HL-60 (cell line): ENCODE data around the gene SIAH1.

Experiments
- DNase-seq, 2 experiments: peaks; one replicate each; pipeline ENCODE4 v3.0.0-alpha.2; 2010 to 2020; ENCODE audit warnings: low read depth in 1 of 2, low spot score in 1 of 2
- H3K27ac ChIP-seq: fragments of 250-450 bp; sonication (Bioruptor Pico); replicated peaks from 2 replicates; pipeline ENCODE4 v1.5.1; 2020; ENCODE audit warnings: mild to moderate bottlenecking, moderate library complexity
- H3K27me3 ChIP-seq: fragments of 250-450 bp; sonication (Bioruptor Pico); 2 replicates; pipeline ENCODE4 v1.5.1; 2021; ENCODE audit warnings: mild to moderate bottlenecking, moderate library complexity; ENCODE audit not compliant: insufficient read depth, poor library complexity, severe bottlenecking
- H3K4me3 ChIP-seq: replicated peaks from 2 replicates; pipeline ENCODE4 v1.5.1; 2011; ENCODE audit warnings: mild to moderate bottlenecking, control low read depth, low read length; ENCODE audit not compliant: insufficient read depth
- GABPA ChIP-seq: IDR thresholded peaks from 2 replicates; pipeline ENCODE4 v1.6.1; 2012; ENCODE audit warnings: low read depth
- POLR2AphosphoS5 ChIP-seq: IDR thresholded peaks from 2 replicates; pipeline ENCODE4 v1.6.1; 2012; ENCODE audit warnings: low read depth
- REST ChIP-seq: IDR thresholded peaks from 2 replicates; pipeline ENCODE4 v1.6.1; 2012; ENCODE audit warnings: low read depth; ENCODE audit not compliant: insufficient replicate concordance
- SPI1 ChIP-seq: IDR thresholded peaks from 2 replicates; pipeline ENCODE4 v1.6.1; 2012; ENCODE audit warnings: low read depth, mild to moderate bottlenecking, borderline replicate concordance
- TF ChIP-seq, protein P1 (sequence below): IDR thresholded peaks from one replicate; pipeline ENCODE4 v1.5.1; 2011; ENCODE audit warnings: low read length, control low read depth, inconsistent platforms; ENCODE audit not compliant: insufficient read depth

The SIAH1 gene

GRCh38 chr16:48413272-48413671 is 28.1 kb upstream of the SIAH1 start:
- TF ChIP-seq SPI1: no peak
- TF ChIP-seq, protein P1, sequence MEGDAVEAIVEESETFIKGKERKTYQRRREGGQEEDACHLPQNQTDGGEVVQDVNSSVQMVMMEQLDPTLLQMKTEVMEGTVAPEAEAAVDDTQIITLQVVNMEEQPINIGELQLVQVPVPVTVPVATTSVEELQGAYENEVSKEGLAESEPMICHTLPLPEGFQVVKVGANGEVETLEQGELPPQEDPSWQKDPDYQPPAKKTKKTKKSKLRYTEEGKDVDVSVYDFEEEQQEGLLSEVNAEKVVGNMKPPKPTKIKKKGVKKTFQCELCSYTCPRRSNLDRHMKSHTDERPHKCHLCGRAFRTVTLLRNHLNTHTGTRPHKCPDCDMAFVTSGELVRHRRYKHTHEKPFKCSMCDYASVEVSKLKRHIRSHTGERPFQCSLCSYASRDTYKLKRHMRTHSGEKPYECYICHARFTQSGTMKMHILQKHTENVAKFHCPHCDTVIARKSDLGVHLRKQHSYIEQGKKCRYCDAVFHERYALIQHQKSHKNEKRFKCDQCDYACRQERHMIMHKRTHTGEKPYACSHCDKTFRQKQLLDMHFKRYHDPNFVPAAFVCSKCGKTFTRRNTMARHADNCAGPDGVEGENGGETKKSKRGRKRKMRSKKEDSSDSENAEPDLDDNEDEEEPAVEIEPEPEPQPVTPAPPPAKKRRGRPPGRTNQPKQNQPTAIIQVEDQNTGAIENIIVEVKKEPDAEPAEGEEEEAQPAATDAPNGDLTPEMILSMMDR: no peak
- TF ChIP-seq REST: no peak
- TF ChIP-seq GABPA: no peak
- TF ChIP-seq POLR2AphosphoS5: no peak
- DNase-seq: no peak
- Histone ChIP-seq H3K4me3 (no peak overlapping the region), H3K27me3 (no peaks in the 10 kb centered on the region), H3K27ac (no peak overlapping the region)

- no peak overlapping the region for H3K27ac ChIP-seq
- no peaks in the 10 kb centered on the region for H3K27me3 ChIP-seq
- DNase-seq: peak; percentile 43 to 47
- H3K4me3 ChIP-seq: no peak overlapping the region
- no peak for TF ChIP-seq POLR2AphosphoS5
- TF ChIP-seq, protein P1: no peak
- TF ChIP-seq SPI1: no peak
- TF ChIP-seq REST: no peak
- TF ChIP-seq GABPA: no peak
Observed at GRCh38 chr16:48409839-48410632, 24.8 kb upstream of the SIAH1 start.

DNA sequence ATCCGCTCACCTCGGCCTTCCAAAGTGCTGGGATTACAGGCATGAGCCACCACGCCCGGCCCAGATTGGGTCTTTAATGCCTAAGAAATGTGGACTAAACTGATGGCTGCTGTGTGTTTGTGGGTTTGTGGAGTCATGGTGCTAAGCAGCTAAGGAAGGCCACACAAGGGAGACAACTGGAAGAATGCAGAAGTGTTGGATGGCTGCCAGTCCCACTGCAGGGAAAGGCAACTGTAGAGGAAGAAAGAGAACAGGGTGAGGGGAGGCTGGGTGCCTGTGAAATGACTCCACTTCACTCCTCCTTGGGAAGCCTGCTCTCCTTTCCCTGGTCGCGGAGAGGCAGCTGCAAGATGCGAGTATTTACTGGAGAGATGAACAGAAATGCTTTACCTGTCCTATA is 23.5 kb upstream of the SIAH1 start:
- Histone ChIP-seq H3K27ac (no peak overlapping the region), H3K27me3 (no peaks in the 10 kb centered on the region), H3K4me3 (no peak overlapping the region)
- peak; percentile 10; the same call in 1 of the 2 replicates for TF ChIP-seq SPI1
- TF ChIP-seq REST: no peak
- TF ChIP-seq, protein P1: no peak
- peak in 1 of 2 experiments; percentile 67 for DNase-seq
